Colon (tissue), 2 donors: Measurements from ENCODE around the gene EPHB1.
"Not testable (repeated sequence)": the region's sequence is repeated elsewhere in the genome, so short reads cannot be mapped to it uniquely, and the experiment has no call there.

Experiments
- FAIRE-seq: peaks from 2 replicates; lab custom pipeline; 2012; peaks lifted over from hg19 to GRCh38; lab: Jason Lieb, UNC
- donor health status: control.
- donor health status: control.

Gene EPHB1

DNA sequence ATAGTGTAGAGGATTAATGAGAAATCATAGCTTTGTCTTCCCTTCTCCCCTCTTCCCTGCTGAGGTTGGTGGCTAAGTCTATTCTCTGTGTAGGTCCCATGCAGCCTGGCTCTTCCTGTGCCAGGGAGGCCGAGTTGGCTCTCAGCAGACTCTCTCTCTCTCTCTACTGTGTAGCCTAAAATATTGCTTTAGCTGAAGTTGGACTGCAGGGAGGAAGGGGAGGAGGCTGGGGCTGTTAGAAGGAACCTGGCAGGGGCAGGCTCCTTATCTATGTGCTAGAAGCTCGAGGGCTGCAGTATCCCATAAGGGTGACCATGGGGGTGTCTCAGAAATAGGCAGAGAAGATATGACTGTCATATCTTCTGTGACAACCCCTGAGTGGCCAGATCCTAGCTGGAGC, 160.8 kb downstream of the EPHB1 start:
- no peak for FAIRE-seq

GRCh38 chr3:134956395-134956794, 161.3 kb downstream of the EPHB1 start:
- FAIRE-seq, result no peak

DNA sequence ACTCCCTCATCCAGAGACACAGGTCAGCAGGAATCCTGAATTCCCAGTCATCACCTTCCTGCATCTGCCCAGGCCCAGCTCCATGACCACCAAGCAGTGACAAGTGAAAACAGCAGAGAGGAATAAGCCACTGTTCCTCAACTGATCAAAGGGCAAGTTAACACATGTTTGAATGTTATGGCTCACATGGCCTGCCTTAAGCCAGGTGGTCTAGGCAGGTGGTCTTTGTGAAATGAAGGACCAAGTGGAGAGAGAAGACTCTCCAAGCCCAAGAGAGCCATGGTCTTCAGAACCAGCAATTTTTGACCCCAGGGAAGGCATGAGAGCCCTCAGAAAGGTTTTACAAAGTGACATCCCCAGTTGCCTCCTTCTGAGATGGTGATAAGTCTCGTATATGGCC, 161.8 kb downstream of the EPHB1 start:
- no peak for FAIRE-seq

GRCh38 chr3:134959516-134959915, 164.5 kb downstream of the EPHB1 start:
- FAIRE-seq, result no peak

- no peak for FAIRE-seq
Observed at GRCh38 chr3:134964226-134964625, 169.2 kb downstream of the EPHB1 start.

DNA sequence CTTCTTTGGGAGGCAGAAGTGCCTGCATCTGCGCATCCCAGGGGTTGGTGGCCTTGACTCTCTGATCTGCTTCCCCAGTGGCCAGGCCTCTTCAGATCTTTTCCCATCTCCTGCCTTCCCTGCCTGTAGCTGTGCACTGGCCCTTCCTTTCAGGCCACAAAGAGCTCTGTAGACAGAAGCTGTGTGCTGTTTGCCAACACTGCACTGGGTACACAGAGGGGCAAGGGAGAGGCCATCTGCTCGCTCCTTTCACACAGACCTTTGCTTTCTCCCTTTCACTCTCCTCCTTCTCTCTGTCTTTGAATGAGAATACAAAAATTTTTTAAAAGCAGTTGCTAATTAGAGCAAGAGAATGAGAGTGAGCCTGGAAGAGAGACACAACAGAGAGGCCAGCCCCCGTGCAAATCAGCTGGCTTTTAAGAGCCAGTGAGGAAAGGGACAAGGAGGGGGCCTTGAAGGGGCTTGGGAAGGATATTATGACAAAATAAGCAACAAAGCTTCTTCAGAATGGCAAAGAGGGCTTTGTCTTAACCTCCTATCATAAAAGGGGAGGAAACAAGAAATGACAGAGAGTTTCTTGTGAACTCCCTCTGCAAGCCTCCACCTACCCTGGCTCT, 170.9 kb downstream of the EPHB1 start:
- no peak for FAIRE-seq

- no peak for FAIRE-seq
Observed at GRCh38 chr3:134970895-134971294, 175.8 kb downstream of the EPHB1 start.

DNA sequence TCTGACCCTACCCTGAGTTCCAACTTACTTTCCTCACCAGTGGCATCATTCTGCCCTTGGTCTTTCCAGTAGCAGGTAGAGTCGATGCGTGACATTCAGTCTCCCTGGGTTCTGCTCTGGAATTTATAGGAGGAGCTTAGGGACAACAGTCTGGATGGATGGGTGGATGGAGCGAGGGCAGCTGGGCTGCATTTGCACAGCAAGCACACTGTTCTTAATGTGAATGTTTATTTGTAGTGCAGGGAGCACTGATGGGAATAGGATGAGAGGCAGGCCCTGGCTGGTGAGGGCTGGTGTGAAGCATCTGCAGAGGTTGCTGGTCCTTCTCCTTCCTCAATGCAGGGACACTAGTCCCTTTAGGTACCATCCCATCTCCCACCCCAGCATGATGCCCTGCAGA, 176.2 kb downstream of the EPHB1 start:
- FAIRE-seq, result no peak

GRCh38 chr3:134971907-134972306, 176.8 kb downstream of the EPHB1 start:
- FAIRE-seq, result not testable (repeated sequence)

- FAIRE-seq, result no peak
Observed at GRCh38 chr3:134972836-134973455, 177.9 kb downstream of the EPHB1 start.

- no peak for FAIRE-seq
Observed at GRCh38 chr3:134974624-134975023, 179.6 kb downstream of the EPHB1 start.

- no peak for FAIRE-seq
Observed at GRCh38 chr3:134976948-134977347, 181.9 kb downstream of the EPHB1 start.

DNA sequence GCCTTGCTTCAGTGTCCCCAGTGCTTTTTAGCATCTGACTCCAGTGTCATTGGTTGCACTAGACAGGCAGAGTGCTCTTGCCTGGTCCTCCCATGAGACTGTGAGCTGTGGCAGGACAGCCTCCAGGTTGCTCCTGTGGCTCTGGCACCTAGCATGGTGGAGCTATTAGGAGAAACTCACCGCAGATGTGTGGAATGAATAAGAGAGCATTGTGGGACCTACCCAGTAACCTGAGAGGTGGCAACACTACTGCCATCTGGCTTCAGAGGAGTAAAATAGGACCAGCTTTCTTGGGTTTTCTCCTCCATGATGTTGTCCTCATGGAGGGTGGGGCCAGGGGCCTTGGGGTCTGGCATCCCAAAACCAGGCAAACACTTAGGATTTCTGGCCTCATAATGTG, 183.6 kb downstream of the EPHB1 start:
- no peak for FAIRE-seq

- FAIRE-seq, result no peak
Observed at GRCh38 chr3:134985864-134986715, 191.0 kb downstream of the EPHB1 start.

DNA sequence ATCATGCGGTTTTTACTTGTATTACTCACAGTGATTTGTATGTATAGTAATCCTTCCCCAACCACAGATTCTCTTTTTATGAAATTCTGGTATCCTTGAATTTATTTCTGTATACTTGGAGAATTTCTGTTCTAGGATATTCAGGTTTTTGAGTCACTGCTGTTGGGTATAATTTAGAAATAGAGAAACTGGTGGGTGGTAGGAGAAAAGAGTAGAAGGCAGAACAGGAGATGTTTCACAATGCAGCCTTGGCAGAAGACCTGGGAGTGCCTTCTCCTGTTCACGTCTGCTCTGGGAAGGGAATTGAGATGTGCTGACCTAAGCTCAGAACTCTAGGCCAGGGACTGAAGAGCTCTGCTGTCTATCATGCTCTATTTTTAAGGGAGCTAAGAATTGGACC, 193.6 kb downstream of the EPHB1 start:
- FAIRE-seq, result no peak

GRCh38 chr3:134991003-134991402, 195.9 kb downstream of the EPHB1 start:
- FAIRE-seq, result no peak

- no peak for FAIRE-seq
Observed at GRCh38 chr3:134991472-134992010, 196.5 kb downstream of the EPHB1 start.

- no peak for FAIRE-seq
Observed at GRCh38 chr3:134992180-134992579, 197.1 kb downstream of the EPHB1 start.

GRCh38 chr3:134992586-134992985, 197.5 kb downstream of the EPHB1 start:
- FAIRE-seq, result no peak

- FAIRE-seq, result no peak
Observed at GRCh38 chr3:134993011-134993410, 198.0 kb downstream of the EPHB1 start.

- no peak for FAIRE-seq
Observed at GRCh38 chr3:134998158-134998557, 203.1 kb downstream of the EPHB1 start.

DNA sequence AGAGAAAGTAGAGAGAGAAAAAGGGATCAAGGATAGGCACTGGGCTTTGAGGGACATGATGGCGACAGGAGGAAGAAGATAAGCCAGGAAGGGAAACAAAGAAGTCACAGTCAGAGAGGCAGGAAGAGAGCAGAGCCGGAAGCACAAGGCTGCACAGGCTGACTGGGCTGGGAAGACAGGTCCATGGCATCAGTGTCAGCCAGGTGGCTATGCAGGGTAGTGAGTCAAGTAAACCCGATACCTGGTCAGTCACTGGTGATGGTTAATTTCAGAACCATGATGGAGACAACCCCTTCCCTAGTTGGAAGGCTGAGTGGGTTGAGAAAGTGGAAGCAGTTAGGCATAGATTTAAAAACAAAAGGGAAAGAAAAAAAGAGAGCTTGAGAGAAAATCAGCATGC, 203.8 kb downstream of the EPHB1 start:
- FAIRE-seq, result no peak

GRCh38 chr3:135000465-135000864, 205.4 kb downstream of the EPHB1 start:
- FAIRE-seq, result no peak
